D721Med (cell line): Measurements from ENCODE around the gene CYP20A1.
"Not testable (repeated sequence)": the region's sequence is repeated elsewhere in the genome, so short reads cannot be mapped to it uniquely, and the experiment has no call there.

Experiments
- DNase-seq: peaks from one replicate; pipeline ENCODE4 v3.0.0; 2011; ENCODE audit warnings: low spot score; ENCODE audit not compliant: insufficient read length
- FAIRE-seq: peaks from 2 replicates; lab custom pipeline; 2011; peaks lifted over from hg19 to GRCh38; lab: Jason Lieb, UNC
- TF ChIP-seq, protein P1 (sequence below): IDR thresholded peaks from 2 replicates; pipeline ENCODE4 v1.5.1; 2012; ENCODE audit warnings: mild to moderate bottlenecking, control low read depth; ENCODE audit not compliant: insufficient read depth; ENCODE audit errors: missing control alignments

Gene CYP20A1

GRCh38 chr2:203330434-203330833 is 91.6 kb downstream of the CYP20A1 start:
- TF ChIP-seq, protein P1, sequence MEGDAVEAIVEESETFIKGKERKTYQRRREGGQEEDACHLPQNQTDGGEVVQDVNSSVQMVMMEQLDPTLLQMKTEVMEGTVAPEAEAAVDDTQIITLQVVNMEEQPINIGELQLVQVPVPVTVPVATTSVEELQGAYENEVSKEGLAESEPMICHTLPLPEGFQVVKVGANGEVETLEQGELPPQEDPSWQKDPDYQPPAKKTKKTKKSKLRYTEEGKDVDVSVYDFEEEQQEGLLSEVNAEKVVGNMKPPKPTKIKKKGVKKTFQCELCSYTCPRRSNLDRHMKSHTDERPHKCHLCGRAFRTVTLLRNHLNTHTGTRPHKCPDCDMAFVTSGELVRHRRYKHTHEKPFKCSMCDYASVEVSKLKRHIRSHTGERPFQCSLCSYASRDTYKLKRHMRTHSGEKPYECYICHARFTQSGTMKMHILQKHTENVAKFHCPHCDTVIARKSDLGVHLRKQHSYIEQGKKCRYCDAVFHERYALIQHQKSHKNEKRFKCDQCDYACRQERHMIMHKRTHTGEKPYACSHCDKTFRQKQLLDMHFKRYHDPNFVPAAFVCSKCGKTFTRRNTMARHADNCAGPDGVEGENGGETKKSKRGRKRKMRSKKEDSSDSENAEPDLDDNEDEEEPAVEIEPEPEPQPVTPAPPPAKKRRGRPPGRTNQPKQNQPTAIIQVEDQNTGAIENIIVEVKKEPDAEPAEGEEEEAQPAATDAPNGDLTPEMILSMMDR, result no peak
- DNase-seq, result no peak
- peak; percentile 6 for FAIRE-seq

DNA sequence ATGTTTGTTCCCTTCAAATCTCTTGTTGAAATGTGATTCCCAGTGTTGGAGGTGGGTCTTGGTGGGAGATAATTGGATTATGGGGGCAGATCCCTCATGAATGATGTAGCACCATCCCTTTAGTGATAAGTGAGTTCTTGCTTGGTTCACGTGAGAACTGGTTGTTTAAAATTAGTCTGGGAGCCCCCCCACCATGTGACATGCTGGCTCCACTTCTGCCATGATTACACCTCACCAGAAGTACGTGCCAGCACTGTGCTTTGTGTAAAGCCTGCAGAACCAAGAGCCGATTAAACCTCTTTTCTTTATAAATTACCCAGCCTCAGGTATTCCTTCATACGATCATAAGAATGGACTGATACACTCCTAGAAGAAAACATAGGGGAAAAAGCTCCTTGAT is 99.5 kb downstream of the CYP20A1 start:
- DNase-seq, result no peak
- TF ChIP-seq, protein P1, result no peak
- no peak for FAIRE-seq

GRCh38 chr2:203340791-203341487 is 102.1 kb downstream of the CYP20A1 start:
- no peak for DNase-seq
- FAIRE-seq, result no peak
- TF ChIP-seq, protein P1, result no peak

- no peak for DNase-seq
- TF ChIP-seq, protein P1, result no peak
- FAIRE-seq, result no peak
Measured at GRCh38 chr2:203341741-203342310, 103.0 kb downstream of the CYP20A1 start.

DNA sequence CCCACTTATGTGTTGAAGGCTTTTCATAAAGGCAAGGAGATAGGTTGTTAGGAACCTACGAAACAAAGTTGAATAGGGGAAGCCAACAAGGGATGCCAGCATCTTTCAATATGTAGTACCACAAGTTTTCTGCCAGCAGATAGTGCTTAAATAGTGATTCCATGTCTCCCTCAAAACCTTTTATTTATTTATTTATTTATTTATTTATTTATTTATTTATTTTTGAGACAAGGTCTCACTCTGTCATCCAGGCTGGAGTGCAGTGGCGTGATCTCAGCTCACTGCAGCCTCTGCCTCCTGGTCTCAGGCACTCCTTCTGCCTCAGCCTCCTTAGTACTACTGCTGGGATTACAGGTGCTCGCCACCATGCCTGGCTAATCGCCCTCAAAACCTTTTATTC is 103.6 kb downstream of the CYP20A1 start:
- not testable (repeated sequence) for DNase-seq, FAIRE-seq

DNA sequence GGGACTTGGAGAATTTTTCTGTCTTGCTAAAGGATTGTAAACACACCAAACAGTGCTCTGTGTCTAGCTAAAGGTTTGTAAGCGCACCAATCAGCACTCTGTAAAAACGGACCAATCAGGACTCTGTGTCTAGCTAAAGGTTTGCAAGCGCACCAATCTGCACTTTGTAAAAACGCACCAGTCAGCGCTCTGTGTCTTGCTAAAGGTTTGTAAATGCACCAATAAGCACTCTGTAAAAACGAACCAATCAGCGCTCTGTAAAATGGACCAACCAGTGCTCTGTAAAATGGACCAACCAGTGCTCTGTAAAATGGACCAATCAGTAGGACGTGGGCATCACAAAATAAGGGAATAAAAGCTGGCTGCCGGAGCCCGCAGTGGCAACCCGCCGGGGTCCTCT is 105.8 kb downstream of the CYP20A1 start:
- no peak for DNase-seq
- FAIRE-seq, result no peak
- TF ChIP-seq, protein P1, result no peak

GRCh38 chr2:203346612-203347011 is 107.8 kb downstream of the CYP20A1 start:
- FAIRE-seq, result no peak
- DNase-seq, result no peak
- TF ChIP-seq, protein P1, result no peak
